Stimulated activated naive B cell treated with anti-CD40 and anti-IgM and Interleukin-4, amounts not matched to agents 10 μg/mL and 1 μg/mL and 100 μg/mL, for 72 hours (primary cell): ENCODE measurements around the gene PTCD2.

Experiments used
- ATAC-seq, 2 donors: fragments of 150-1000 bp; cut with Tn5 transposase; replicated peaks; 2 replicates each; pipeline ENCODE4 v1.10.0; 2021; ENCODE audit warnings: moderate library complexity in 1 of 2
- DNase-seq: peaks from one replicate; pipeline ENCODE4 v3.0.0; 2021
- H3K27ac Mint-ChIP-seq: one replicate; pipeline ENCODE4 v1.8.0; 2022; ENCODE audit warnings: mild to moderate bottlenecking, mixed read lengths
- H3K27me3 Mint-ChIP-seq, 2 donors: one replicate each; pipeline ENCODE4 v1.8.0; 2022; ENCODE audit warnings: mixed read lengths in 2 of 2
- H3K36me3 Mint-ChIP-seq, 2 donors: one replicate each; pipeline ENCODE4 v1.8.0; 2022; ENCODE audit warnings: mixed read lengths in 2 of 2, mild to moderate bottlenecking in 1 of 2
- H3K4me1 Mint-ChIP-seq, 2 donors: one replicate each; pipeline ENCODE4 v1.8.0; 2022; ENCODE audit warnings: mixed read lengths in 2 of 2, mild to moderate bottlenecking in 1 of 2
- H3K4me3 Mint-ChIP-seq, 2 donors: one replicate each; pipeline ENCODE4 v1.8.0; 2022; ENCODE audit warnings: mild to moderate bottlenecking in 2 of 2, mixed read lengths in 2 of 2, moderate library complexity in 1 of 2
- H3K9me3 Mint-ChIP-seq, 2 donors: one replicate each; pipeline ENCODE4 v1.8.0; 2022; ENCODE audit warnings: mixed read lengths in 2 of 2, mild to moderate bottlenecking in 1 of 2

The PTCD2 gene

GRCh38 chr5:72319976-72320752 lies at the start of gene PTCD2, which contains the start of gene MRPS27:
PTCD2 (plus strand) TSS chr5:72320373; CDS start chr5:72320383, 10 bp downstream.
MRPS27 (minus strand) TSS chr5:72320240; CDS start chr5:72320221, 19 bp downstream.
- peaks cover 10 to 29% of the 10 kb centered on the region in 2 donors for H3K4me1 Mint-ChIP-seq
- no peaks in the 10 kb centered on the region for H3K27me3 Mint-ChIP-seq
- H3K9me3 Mint-ChIP-seq = no peaks in the 10 kb centered on the region
- DNase-seq (peak; percentile 92), ATAC-seq (peak; percentile 99 to 100)
- H3K36me3 Mint-ChIP-seq = peaks cover 16 to 36% of the 10 kb centered on the region in 2 donors
- peak within 1 kb of the TSS; percentile 94 to 97 for H3K4me3 Mint-ChIP-seq
- H3K27ac Mint-ChIP-seq = peak within 1 kb of the TSS; percentile 95

- Mint-ChIP-seq H3K27ac (no peak overlapping the region), H3K9me3 (no peaks in the 10 kb centered on the region), H3K27me3 (no peaks in the 10 kb centered on the region), H3K4me3 (no peak overlapping the region), H3K4me1 (peaks cover 5 to 11% of the 10 kb centered on the region in 2 donors), H3K36me3 (peaks cover 29 to 47% of the 10 kb centered on the region in 2 donors)
- no peak for DNase-seq
- no peak for ATAC-seq
These were observed 48.5 kb upstream of the PTCD2 start for GRCh38 chr5:72271702-72272101.

GRCh38 chr5:72272398-72272797 lies 47.8 kb upstream of the PTCD2 start:
- Mint-ChIP-seq H3K4me1 (peaks cover 7 to 11% of the 10 kb centered on the region in 2 donors), H3K36me3 (peaks cover 35 to 54% of the 10 kb centered on the region in 2 donors), H3K27me3 (no peaks in the 10 kb centered on the region), H3K9me3 (peaks cover 0 to 2% of the 10 kb centered on the region in 2 donors), H3K4me3 (no peak overlapping the region), H3K27ac (no peak overlapping the region)
- ATAC-seq = no peak
- no peak for DNase-seq

- Mint-ChIP-seq H3K36me3 (peaks cover 38 to 56% of the 10 kb centered on the region in 2 donors), H3K27ac (no peak overlapping the region), H3K9me3 (peaks cover 0 to 2% of the 10 kb centered on the region in 2 donors), H3K27me3 (no peaks in the 10 kb centered on the region), H3K4me3 (no peak overlapping the region), H3K4me1 (peaks cover 7 to 11% of the 10 kb centered on the region in 2 donors)
- DNase-seq = no peak
- no peak for ATAC-seq
These were observed 46.6 kb upstream of the PTCD2 start for GRCh38 chr5:72273547-72273946.

- H3K27me3 Mint-ChIP-seq = no peaks in the 10 kb centered on the region
- H3K36me3 Mint-ChIP-seq = peaks cover 44 to 60% of the 10 kb centered on the region in 2 donors
- H3K27ac Mint-ChIP-seq = no peak overlapping the region
- DNase-seq (no peak), ATAC-seq (no peak)
- no peak overlapping the region for H3K4me3 Mint-ChIP-seq
- H3K9me3 Mint-ChIP-seq = peaks cover 0 to 2% of the 10 kb centered on the region in 2 donors
- H3K4me1 Mint-ChIP-seq = peaks cover 6 to 7% of the 10 kb centered on the region in 2 donors
These were observed 43.9 kb upstream of the PTCD2 start for GRCh38 chr5:72276219-72276752.

GRCh38 chr5:72280581-72281069 lies 39.5 kb upstream of the PTCD2 start:
- DNase-seq = no peak
- ATAC-seq = no peak
- Mint-ChIP-seq H3K9me3 (peaks cover 0 to 2% of the 10 kb centered on the region in 2 donors), H3K36me3 (peaks cover 38 to 60% of the 10 kb centered on the region in 2 donors), H3K4me3 (no peak overlapping the region), H3K27me3 (no peaks in the 10 kb centered on the region), H3K27ac (no peak overlapping the region), H3K4me1 (peaks cover 11 to 15% of the 10 kb centered on the region in 2 donors)

- H3K4me3 Mint-ChIP-seq = no peak overlapping the region
- ATAC-seq (no peak), DNase-seq (no peak)
- peaks cover 30 to 56% of the 10 kb centered on the region in 2 donors for H3K36me3 Mint-ChIP-seq
- H3K27ac Mint-ChIP-seq = peak overlapping the region; percentile 2
- peaks cover 11 to 23% of the 10 kb centered on the region in 2 donors for H3K4me1 Mint-ChIP-seq
- no peaks in the 10 kb centered on the region for H3K27me3 Mint-ChIP-seq
- H3K9me3 Mint-ChIP-seq = peaks cover 0 to 2% of the 10 kb centered on the region in 2 donors
These were observed 38.8 kb upstream of the PTCD2 start for GRCh38 chr5:72281430-72281763.

- Mint-ChIP-seq H3K9me3 (peaks cover 0 to under 1% of the 10 kb centered on the region in 2 donors), H3K36me3 (peaks cover 29 to 56% of the 10 kb centered on the region in 2 donors), H3K27me3 (no peaks in the 10 kb centered on the region), H3K27ac (no peak overlapping the region), H3K4me3 (no peak overlapping the region), H3K4me1 (peaks cover 11 to 23% of the 10 kb centered on the region in 2 donors)
- DNase-seq (no peak), ATAC-seq (no peak)
These were observed 38.2 kb upstream of the PTCD2 start for GRCh38 chr5:72281764-72282499.

- no peak overlapping the region for H3K27ac Mint-ChIP-seq
- no peaks in the 10 kb centered on the region for H3K27me3 Mint-ChIP-seq
- ATAC-seq (no peak), DNase-seq (no peak)
- H3K4me1 Mint-ChIP-seq = peaks cover 10 to 23% of the 10 kb centered on the region in 2 donors
- H3K9me3 Mint-ChIP-seq = no peaks in the 10 kb centered on the region
- H3K4me3 Mint-ChIP-seq = no peak overlapping the region
- peaks cover 29 to 56% of the 10 kb centered on the region in 2 donors for H3K36me3 Mint-ChIP-seq
These were observed 37.3 kb upstream of the PTCD2 start for GRCh38 chr5:72282878-72283277.

- Mint-ChIP-seq H3K36me3 (peaks cover 28 to 54% of the 10 kb centered on the region in 2 donors), H3K4me1 (peaks cover 10 to 23% of the 10 kb centered on the region in 2 donors), H3K27ac (no peak overlapping the region), H3K4me3 (no peak overlapping the region), H3K27me3 (no peaks in the 10 kb centered on the region), H3K9me3 (no peaks in the 10 kb centered on the region)
- ATAC-seq (no peak), DNase-seq (no peak)
These were observed 36.8 kb upstream of the PTCD2 start for GRCh38 chr5:72283358-72283757.

GRCh38 chr5:72284559-72285423 lies 35.4 kb upstream of the PTCD2 start:
- no peak overlapping the region for H3K27ac Mint-ChIP-seq

GRCh38 chr5:72285424-72285821 lies 34.8 kb upstream of the PTCD2 start:
- no peaks in the 10 kb centered on the region for H3K9me3 Mint-ChIP-seq
- no peak for ATAC-seq
- H3K36me3 Mint-ChIP-seq = peaks cover 35 to 60% of the 10 kb centered on the region in 2 donors
- no peak overlapping the region for H3K27ac Mint-ChIP-seq
- H3K4me1 Mint-ChIP-seq = peaks cover 18 to 39% of the 10 kb centered on the region in 2 donors
- H3K4me3 Mint-ChIP-seq = no peak overlapping the region
- no peak for DNase-seq
- H3K27me3 Mint-ChIP-seq = no peaks in the 10 kb centered on the region

More at GRCh38 chr5:72284559-72285423, 35.4 kb upstream of the PTCD2 start:
- ATAC-seq = peak; percentile 38 to 61
- Mint-ChIP-seq H3K4me1 (peaks cover 12 to 33% of the 10 kb centered on the region in 2 donors), H3K36me3 (peaks cover 33 to 54% of the 10 kb centered on the region in 2 donors), H3K9me3 (no peaks in the 10 kb centered on the region), H3K4me3 (no peak overlapping the region), H3K27me3 (no peaks in the 10 kb centered on the region)
- DNase-seq = no peak

- no peaks in the 10 kb centered on the region for H3K9me3 Mint-ChIP-seq
- H3K27ac Mint-ChIP-seq = no peak overlapping the region
- ATAC-seq (no peak), DNase-seq (no peak)
- H3K4me1 Mint-ChIP-seq = peaks cover 19 to 39% of the 10 kb centered on the region in 2 donors
- H3K27me3 Mint-ChIP-seq = no peaks in the 10 kb centered on the region
- H3K4me3 Mint-ChIP-seq = no peak overlapping the region
- peaks cover 32 to 53% of the 10 kb centered on the region in 2 donors for H3K36me3 Mint-ChIP-seq
These were observed 33.4 kb upstream of the PTCD2 start for GRCh38 chr5:72286798-72287197.
